ENCODE data around the gene BPGM. TPM values are rescaled to one million over a fixed set of nuclear protein-coding genes. Genes with fewer than 3 reads are reported as not detected.

BPGM gene
- total RNA-seq, 4 donors from 2014 or later: 9.8 to 13.3 (median 12.5) TPM

DNA sequence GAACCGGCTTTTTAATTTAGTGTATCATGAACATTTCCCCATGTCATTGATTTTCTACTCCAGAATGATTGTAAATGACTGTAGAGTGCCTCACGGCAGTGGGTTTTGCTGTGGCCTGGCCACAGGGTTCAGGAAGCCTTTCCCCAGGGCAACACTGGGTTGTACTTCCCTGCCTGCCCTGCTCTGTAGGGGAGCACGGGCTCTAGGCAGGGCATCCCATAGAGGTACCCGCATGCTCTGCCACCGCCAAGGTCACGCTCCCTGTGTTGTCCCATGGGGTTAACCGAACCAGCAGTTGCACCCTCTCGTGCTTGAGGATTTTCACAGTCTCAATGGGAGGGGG, 63.8 kb downstream of the BPGM start:
- H3K27ac ChIP-seq: no peak overlapping the region
- DNase-seq (ENCODE audit: low spot score in 2 of 2): no peak
- H3K27me3 ChIP-seq: no peaks in the 10 kb centered on the region
- WGBS: 77% methylated on average over 7 of the region's 8 CpGs
- peaks cover 8% of the 10 kb centered on the region for H3K4me1 ChIP-seq
- TF ChIP-seq EP300 (IDR thresholded peaks at IDR 0.05): no peak
- TF ChIP-seq POLR2AphosphoS5 (IDR thresholded peaks at IDR 0.05): no peak
- TF ChIP-seq, protein P1, sequence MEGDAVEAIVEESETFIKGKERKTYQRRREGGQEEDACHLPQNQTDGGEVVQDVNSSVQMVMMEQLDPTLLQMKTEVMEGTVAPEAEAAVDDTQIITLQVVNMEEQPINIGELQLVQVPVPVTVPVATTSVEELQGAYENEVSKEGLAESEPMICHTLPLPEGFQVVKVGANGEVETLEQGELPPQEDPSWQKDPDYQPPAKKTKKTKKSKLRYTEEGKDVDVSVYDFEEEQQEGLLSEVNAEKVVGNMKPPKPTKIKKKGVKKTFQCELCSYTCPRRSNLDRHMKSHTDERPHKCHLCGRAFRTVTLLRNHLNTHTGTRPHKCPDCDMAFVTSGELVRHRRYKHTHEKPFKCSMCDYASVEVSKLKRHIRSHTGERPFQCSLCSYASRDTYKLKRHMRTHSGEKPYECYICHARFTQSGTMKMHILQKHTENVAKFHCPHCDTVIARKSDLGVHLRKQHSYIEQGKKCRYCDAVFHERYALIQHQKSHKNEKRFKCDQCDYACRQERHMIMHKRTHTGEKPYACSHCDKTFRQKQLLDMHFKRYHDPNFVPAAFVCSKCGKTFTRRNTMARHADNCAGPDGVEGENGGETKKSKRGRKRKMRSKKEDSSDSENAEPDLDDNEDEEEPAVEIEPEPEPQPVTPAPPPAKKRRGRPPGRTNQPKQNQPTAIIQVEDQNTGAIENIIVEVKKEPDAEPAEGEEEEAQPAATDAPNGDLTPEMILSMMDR (IDR thresholded peaks at IDR 0.05): no peak
- TF ChIP-seq POLR2A (IDR thresholded peaks at IDR 0.05): no peak
- no peaks in the 10 kb centered on the region for H3K9me3 ChIP-seq
- H3K36me3 ChIP-seq: no peaks in the 10 kb centered on the region
- H3K4me3 ChIP-seq: no peak overlapping the region

DNA sequence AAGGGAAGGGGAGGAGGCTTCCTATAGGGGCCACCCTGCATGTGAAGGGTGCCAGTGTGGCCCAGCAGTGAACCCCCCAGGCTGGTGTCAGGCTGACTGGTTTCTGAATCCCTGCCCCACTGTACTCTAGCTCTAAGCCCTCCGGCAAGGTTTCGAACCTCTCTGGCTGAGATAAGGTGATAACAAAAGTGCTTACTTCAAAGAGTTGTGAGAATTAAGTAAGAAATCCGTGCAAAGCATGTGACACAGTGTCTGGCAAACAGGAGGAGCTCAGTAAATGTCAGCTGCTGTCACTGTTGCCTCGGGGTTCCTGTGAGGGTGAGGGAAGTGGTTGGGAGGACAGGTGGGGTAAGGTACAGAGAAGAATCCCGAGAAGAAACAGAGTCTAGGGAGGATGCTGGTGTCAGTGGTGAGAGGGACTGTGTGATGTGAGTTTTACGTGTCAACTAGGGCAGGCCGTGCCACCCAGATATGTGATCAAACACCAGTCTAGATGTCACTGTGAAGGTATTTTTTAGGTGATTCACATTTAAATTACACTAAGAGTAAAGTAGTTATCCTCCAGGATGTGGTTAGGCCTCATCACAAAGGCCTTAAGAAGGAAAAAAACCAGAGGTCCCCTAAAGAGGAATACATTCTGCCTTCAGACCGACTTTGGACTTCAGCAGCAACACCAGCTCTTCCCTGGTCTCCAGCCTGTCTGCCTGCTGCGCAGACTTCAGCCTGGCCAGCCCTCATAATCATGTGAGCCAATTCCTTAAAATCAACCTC, 64.4 kb downstream of the BPGM start:
- Histone ChIP-seq H3K36me3 (no peaks in the 10 kb centered on the region), H3K27me3 (no peaks in the 10 kb centered on the region), H3K27ac (no peak overlapping the region), H3K4me1 (peaks cover 8% of the 10 kb centered on the region), H3K9me3 (no peaks in the 10 kb centered on the region), H3K4me3 (no peak overlapping the region)
- DNase-seq (ENCODE audit: low spot score in 2 of 2): no peak
- WGBS: 44% methylated on average over 9 of the region's 9 CpGs
- TF ChIP-seq, protein P1 (IDR thresholded peaks at IDR 0.05): no peak
- no peak for TF ChIP-seq POLR2AphosphoS5 (IDR thresholded peaks at IDR 0.05)
- no peak for TF ChIP-seq EP300 (IDR thresholded peaks at IDR 0.05)
- no peak for TF ChIP-seq POLR2A (IDR thresholded peaks at IDR 0.05)

DNA sequence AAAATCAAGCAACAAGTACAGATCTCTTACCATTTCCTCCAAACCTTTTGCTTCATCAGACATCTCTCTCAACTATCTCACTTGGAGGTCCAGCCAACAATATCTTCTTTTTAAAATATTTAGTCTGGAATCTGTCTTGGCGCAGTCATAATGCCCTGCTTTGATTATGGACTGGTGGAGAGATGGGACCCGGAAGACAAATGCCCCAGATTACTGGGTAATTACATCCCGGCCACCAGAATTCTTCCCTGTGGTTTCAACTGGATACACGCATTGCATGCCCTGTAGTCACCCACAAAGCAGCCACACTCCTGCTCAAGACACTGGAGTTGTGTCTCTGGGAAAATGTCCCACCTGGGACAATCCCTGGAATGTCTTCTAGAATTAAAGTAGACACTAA, 65.5 kb downstream of the BPGM start:
- Histone ChIP-seq H3K27ac (no peak overlapping the region), H3K27me3 (no peaks in the 10 kb centered on the region), H3K9me3 (no peaks in the 10 kb centered on the region), H3K4me3 (no peak overlapping the region), H3K36me3 (no peaks in the 10 kb centered on the region), H3K4me1 (peaks cover 8% of the 10 kb centered on the region)
- no peak for DNase-seq (ENCODE audit: low spot score in 2 of 2)
- WGBS: 92% methylated on average over 4 of the region's 4 CpGs
- TF ChIP-seq EP300 (IDR thresholded peaks at IDR 0.05) (no peak), POLR2A (IDR thresholded peaks at IDR 0.05) (no peak), POLR2AphosphoS5 (IDR thresholded peaks at IDR 0.05) (no peak)
- TF ChIP-seq, protein P1 (IDR thresholded peaks at IDR 0.05): no peak

DNA sequence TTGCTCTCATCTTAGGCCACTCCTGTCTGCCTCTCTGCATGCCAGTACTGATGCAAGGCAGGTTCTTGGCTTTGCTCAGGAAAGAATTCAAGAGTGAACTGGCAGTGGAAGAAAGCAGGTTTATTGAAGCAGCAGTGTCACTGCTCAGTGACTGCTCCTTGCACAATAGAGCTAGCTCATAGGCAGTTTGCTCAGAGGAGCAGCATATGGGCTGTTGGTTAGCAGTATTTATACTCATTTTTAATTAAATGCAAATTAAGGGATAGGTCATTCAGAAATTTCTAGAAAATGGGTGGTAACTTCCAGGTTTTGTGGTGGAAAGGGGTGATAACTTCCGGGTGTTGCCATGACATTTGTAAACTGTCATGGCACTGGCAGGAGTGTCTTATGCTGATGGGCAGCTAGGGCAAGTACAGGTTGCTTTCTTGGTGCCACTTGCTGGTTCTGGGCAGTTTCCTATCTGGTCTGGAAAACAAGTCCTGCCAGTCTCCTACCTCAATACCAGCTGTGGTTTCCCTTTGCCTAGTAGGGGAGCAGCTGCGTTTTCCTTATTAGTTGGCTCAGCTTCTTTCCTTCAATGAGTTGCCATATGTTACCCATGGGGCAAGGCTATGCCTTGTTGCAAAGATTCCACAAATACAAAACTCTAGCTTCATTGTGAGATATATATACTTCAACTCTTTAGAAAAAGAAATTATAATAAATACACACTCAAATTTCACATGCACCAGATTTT, 68.0 kb downstream of the BPGM start:
- Histone ChIP-seq H3K4me3 (no peak overlapping the region), H3K36me3 (no peaks in the 10 kb centered on the region), H3K27me3 (no peaks in the 10 kb centered on the region), H3K9me3 (no peaks in the 10 kb centered on the region), H3K4me1 (peaks cover 11% of the 10 kb centered on the region), H3K27ac (no peak overlapping the region)
- no peak for TF ChIP-seq EP300 (IDR thresholded peaks at IDR 0.05)
- DNase-seq (ENCODE audit: low spot score in 2 of 2): no peak
- 81% methylated on average over 2 of the region's 2 CpGs for WGBS

DNA sequence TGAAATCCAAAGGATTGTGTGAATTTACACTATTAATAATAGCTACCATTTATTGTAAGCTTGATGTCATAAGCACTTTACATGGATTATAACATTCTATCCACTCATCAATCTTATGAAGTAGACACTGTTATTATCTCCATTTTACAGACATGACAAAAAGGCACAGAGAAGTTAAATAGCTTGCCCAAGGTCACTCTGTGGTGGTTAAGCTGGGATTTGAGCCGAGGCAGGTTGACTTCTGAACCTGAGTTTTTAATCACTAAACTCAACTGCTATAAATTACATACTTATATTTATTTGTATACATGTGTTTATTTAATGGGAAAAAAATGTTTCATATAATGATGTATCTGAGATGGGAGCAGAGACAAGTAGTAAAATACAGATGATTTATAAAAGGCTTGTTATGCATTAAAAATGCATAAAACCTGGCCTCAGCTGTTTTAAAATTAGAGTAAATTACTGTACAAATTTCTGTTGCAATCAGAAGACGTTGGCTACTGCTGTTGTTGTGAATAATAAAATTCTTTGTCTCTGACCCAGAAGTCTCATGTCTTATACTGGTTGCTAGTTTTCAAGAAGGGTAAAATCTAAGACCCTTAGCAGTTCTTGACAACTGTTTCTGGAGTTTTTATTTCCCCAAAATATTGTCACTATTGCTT, 71.7 kb downstream of the BPGM start:
- peak overlapping the region; percentile 86 for H3K27ac ChIP-seq
- peaks cover 21% of the 10 kb centered on the region for H3K4me1 ChIP-seq
- TF ChIP-seq POLR2A (IDR thresholded peaks at IDR 0.05) (no peak), EP300 (IDR thresholded peaks at IDR 0.05) (no peak)
- H3K27me3 ChIP-seq: no peaks in the 10 kb centered on the region
- 76% methylated on average over 2 of the region's 2 CpGs for WGBS
- DNase-seq (ENCODE audit: low spot score in 2 of 2): no peak
- H3K4me3 ChIP-seq: no peak overlapping the region
- no peaks in the 10 kb centered on the region for H3K36me3 ChIP-seq
- no peaks in the 10 kb centered on the region for H3K9me3 ChIP-seq

All from suprapubic skin (tissue), 4 donors.